HepG2 (cell line): ENCODE data around the gene DTX4. TPM values are rescaled to one million over a fixed set of nuclear protein-coding genes. Genes with fewer than 3 reads are reported as not detected.

Experiments used
- AHDC1 ChIP-seq: sonication (generic); formaldehyde crosslinking; IDR thresholded peaks from 2 replicates; pipeline ENCODE4 v1.5.1; 2020; ENCODE audit warnings: mild to moderate bottlenecking, missing genetic modification reagents, borderline replicate concordance
- BCL6 ChIP-seq: IDR thresholded peaks from 2 replicates; pipeline ENCODE4 v1.6.1; 2016; ENCODE audit warnings: missing genetic modification reagents, missing compliant biosample characterization
- HNRNPLL ChIP-seq: fragments of 200-400 bp; formaldehyde crosslinking; IDR thresholded peaks from 2 replicates; pipeline ENCODE4 v1.6.1; 2017; ENCODE audit warnings: mild to moderate bottlenecking, low read depth, low read length; ENCODE audit not compliant: poor library complexity, severe bottlenecking
- IRF2 ChIP-seq: IDR thresholded peaks from 2 replicates; pipeline ENCODE4 v1.6.1; 2018; ENCODE audit warnings: missing genetic modification reagents, missing compliant biosample characterization
- KLF6 ChIP-seq: IDR thresholded peaks from 2 replicates; pipeline ENCODE4 v1.8.0; 2016; ENCODE audit warnings: missing biosample characterization, missing genetic modification reagents
- MAZ ChIP-seq, 2 experiments: sonication (generic) in 1 of 2; formaldehyde crosslinking in 1 of 2; IDR thresholded peaks; 2 replicates each; pipeline versions ENCODE4 v1.5.0 to v1.6.1; 2012 to 2020; ENCODE audit warnings: low read depth in 2 of 2, mild to moderate bottlenecking in 2 of 2, borderline replicate concordance in 1 of 2, improper control_type of control experiment in 1 of 2, low read length in 1 of 2, missing genetic modification reagents in 1 of 2, moderate library complexity in 1 of 2
- MLX ChIP-seq: IDR thresholded peaks from 2 replicates; pipeline ENCODE4 v1.6.1; 2016
- NKX3-1 ChIP-seq: sonication (generic); formaldehyde crosslinking; IDR thresholded peaks from 2 replicates; pipeline ENCODE4 v1.5.0; 2020; ENCODE audit warnings: missing genetic modification reagents
- ONECUT2 ChIP-seq: sonication (generic); formaldehyde crosslinking; IDR thresholded peaks from 2 replicates; pipeline ENCODE4 v1.4.0; 2020; ENCODE audit warnings: missing genetic modification reagents
- PPARG ChIP-seq: conservative IDR thresholded peaks from 2 replicates; pipeline ENCODE4 v1.6.1; 2016; ENCODE audit warnings: missing biosample characterization, missing genetic modification reagents
- SIN3B ChIP-seq: fragments of 150-350 bp; IDR thresholded peaks from 2 replicates; pipeline ENCODE4 v1.6.1; 2014; ENCODE audit warnings: low read length
- SP1 ChIP-seq, 2 experiments: fragments of 450-650 bp in 1 of 2; sonication (generic) in 1 of 2; formaldehyde crosslinking in 1 of 2; IDR thresholded peaks; 2 replicates each; pipeline versions ENCODE4 v1.4.0 to v1.6.1; 2016 to 2020; ENCODE audit warnings: missing genetic modification reagents in 1 of 2
- ZBTB14 ChIP-seq: sonication (generic); formaldehyde crosslinking; IDR thresholded peaks from 2 replicates; pipeline ENCODE4 v1.4.0; 2020; ENCODE audit warnings: missing genetic modification reagents
- ZKSCAN1 ChIP-seq: fragments of 150-350 bp; IDR thresholded peaks from 2 replicates; pipeline ENCODE4 v1.6.1; 2014; ENCODE audit warnings: low read length
- ZKSCAN5 ChIP-seq: sonication (generic); formaldehyde crosslinking; IDR thresholded peaks from 2 replicates; pipeline ENCODE4 v1.5.1; 2020; ENCODE audit warnings: mild to moderate bottlenecking, missing genetic modification reagents
- ZNF414 ChIP-seq: sonication (generic); formaldehyde crosslinking; IDR thresholded peaks from 2 replicates; pipeline ENCODE4 v1.5.0; 2020; ENCODE audit warnings: missing genetic modification reagents
- ZNF547 ChIP-seq: sonication (generic); formaldehyde crosslinking; IDR thresholded peaks from 2 replicates; pipeline ENCODE4 v1.5.1; 2020; ENCODE audit warnings: mild to moderate bottlenecking, missing genetic modification reagents
- ZNF563 ChIP-seq: sonication (generic); formaldehyde crosslinking; IDR thresholded peaks from 2 replicates; pipeline ENCODE4 v1.8.0; 2022; ENCODE audit warnings: mild to moderate bottlenecking, moderate library complexity, missing genetic modification reagents
- ZNF672 ChIP-seq: sonication (generic); formaldehyde crosslinking; IDR thresholded peaks from 2 replicates; pipeline ENCODE4 v1.8.1; 2022; ENCODE audit warnings: missing genetic modification reagents
- ZNF713 ChIP-seq: sonication (generic); formaldehyde crosslinking; IDR thresholded peaks from 2 replicates; pipeline ENCODE4 v1.4.0; 2020; ENCODE audit warnings: mild to moderate bottlenecking, missing genetic modification reagents
- ZNF782 ChIP-seq: sonication (generic); formaldehyde crosslinking; IDR thresholded peaks from 2 replicates; pipeline ENCODE4 v1.4.0; 2020; ENCODE audit warnings: missing genetic modification reagents, mild to moderate bottlenecking, borderline replicate concordance
- ZNF891 ChIP-seq: sonication (generic); formaldehyde crosslinking; IDR thresholded peaks from 2 replicates; pipeline ENCODE4 v1.5.0; 2020; ENCODE audit warnings: mild to moderate bottlenecking, missing genetic modification reagents
- polyA plus RNA-seq, 8 experiments: library from polyadenylated mRNA; depleted of rRNA in 3 of 8; stranded (reverse) in 7 of 8; unstranded in 1 of 8; fragments of >200 nt; fragmentation: Illumina TruSeq in 4 of 8; extraction: Trizol in 4 of 8; gene quantifications; 2 replicates each; pipeline versions ENCODE4 v1.2.1 to v1.2.3, GENCODE V29; 2011 to 2016; ENCODE audit warnings: low read depth in 4 of 8, missing spikeins in 1 of 8, mixed read lengths in 1 of 8; ENCODE audit not compliant: insufficient read depth in 1 of 8
- total RNA-seq, 5 experiments: library from RNA; depleted of rRNA; stranded (reverse); fragments of >200 nt; fragmentation: Illumina TruSeq; extraction: Trizol; gene quantifications; 2 replicates each; pipeline ENCODE4 v1.2.3, GENCODE V29; 2016; ENCODE audit warnings: low read depth in 1 of 5

The DTX4 gene
- total and polyA plus RNA-seq, 2 of the 13 experiments (the other 11 are each of a cell fraction or from before 2014, with no cell fraction given): 0.67 to 5.6 TPM

GRCh38 chr11:59135648-59136461 is 36.1 kb upstream of the DTX4 start (continued):
- TF ChIP-seq SP1 (IDR thresholded peaks at IDR 0.05): no peak
- no peak for TF ChIP-seq SP1 (CRISPR knock-in tag; IDR thresholded peaks at IDR 0.05)
- TF ChIP-seq ONECUT2: no peak
- no peak for TF ChIP-seq ZKSCAN1
- peak; percentile 36; the same call in 1 of the 2 replicates for TF ChIP-seq ZNF563
- TF ChIP-seq IRF2 (CRISPR knock-in tag): peak; percentile 69
- no peak for TF ChIP-seq NKX3-1 (CRISPR knock-in tag)
- TF ChIP-seq ZNF713 (CRISPR knock-in tag): no peak
- TF ChIP-seq ZNF672 (CRISPR knock-in tag): no peak
- TF ChIP-seq BCL6 (CRISPR knock-in tag): peak; percentile 35; the same call in 1 of the 2 replicates
- no peak for TF ChIP-seq MLX (CRISPR knock-in tag)
- TF ChIP-seq ZNF414 (CRISPR knock-in tag): peak; percentile 36; the same call in 1 of the 2 replicates
- TF ChIP-seq ZNF782 (CRISPR knock-in tag): no peak
- no peak for TF ChIP-seq ZBTB14
- peak; percentile 69; the same call in 1 of the 2 replicates for TF ChIP-seq MAZ (IDR thresholded peaks at IDR 0.05; ENCODE audit: borderline replicate concordance, low read depth, low read length)
- TF ChIP-seq MAZ (CRISPR knock-in tag; IDR thresholded peaks at IDR 0.05; ENCODE audit: low read depth): peak; percentile 71
- TF ChIP-seq SIN3B: peak; percentile 28; the same call in 1 of the 2 replicates
- TF ChIP-seq PPARG: 0 out of 2 replicates have a peak, but pooled peaks have one; percentile 10
- TF ChIP-seq ZNF547 (CRISPR knock-in tag): 0 out of 2 replicates have a peak, but pooled peaks have one; percentile 44
- no peak for TF ChIP-seq ZKSCAN5 (CRISPR knock-in tag)
- peak; percentile 42; the same call in 1 of the 2 replicates for TF ChIP-seq ZNF891 (CRISPR knock-in tag)
- TF ChIP-seq AHDC1 (CRISPR knock-in tag): no peak
- TF ChIP-seq KLF6 (CRISPR knock-in tag): peak; percentile 44; the same call in 1 of the 2 replicates
- TF ChIP-seq HNRNPLL: peak; percentile 23
